A673 (cell line): ENCODE results near the gene CDH23. TPM values are rescaled to one million over a fixed set of nuclear protein-coding genes. Genes with fewer than 3 reads are reported as not detected.

ENCODE experiments used
- BruUV-seq: library from RNA; stranded (reverse); fragments of 400-500 nt; replicated peaks from 2 replicates; lab custom pipeline; 2021; lab: Mats Ljungman, UMichigan
- CTCF ChIA-PET: fragments of 300-600 bp; sonication (Branson Sonifier 250); formaldehyde crosslinking; loops from one replicate; lab custom pipeline; 2022; ENCODE audit warnings: antibody characterized with exemption; lab: Charles Lee
- POLR2A ChIA-PET: fragments of 300-600 bp; sonication (Branson Sonifier 250); formaldehyde crosslinking; loops from one replicate; lab custom pipeline; 2022; ENCODE audit warnings: antibody characterized with exemption; ENCODE audit not compliant: low non-redundant PET; lab: Charles Lee
- DNase-seq: peaks from one replicate; pipeline ENCODE4 v3.0.0-alpha.2; 2015; ENCODE audit warnings: low spot score
- H3K27ac ChIP-seq: fragments of 200-600 bp; sonication (generic); 2 replicates; pipeline ENCODE4 v1.5.1; 2016; ENCODE audit warnings: mixed run types, low read depth, mild to moderate bottlenecking, mixed read lengths, antibody characterized with exemption, low read length; ENCODE audit not compliant: poor library complexity, severe bottlenecking
- H3K27me3 ChIP-seq: fragments of 200-600 bp; sonication (generic); replicated peaks from 2 replicates; pipeline ENCODE4 v1.6.1; 2017; ENCODE audit warnings: mixed run types, low read depth, mild to moderate bottlenecking, mixed read lengths, antibody characterized with exemption, low read length; ENCODE audit not compliant: insufficient read depth, poor library complexity
- H3K36me3 ChIP-seq: fragments of 200-600 bp; sonication (generic); 2 replicates; pipeline ENCODE4 v1.6.1; 2016; ENCODE audit warnings: mixed run types, mild to moderate bottlenecking, mixed read lengths, antibody characterized with exemption, low read length; ENCODE audit not compliant: insufficient read depth, poor library complexity, severe bottlenecking
- H3K4me1 ChIP-seq: fragments of 200-600 bp; sonication (generic); 2 replicates; pipeline ENCODE4 v1.6.1; 2017; ENCODE audit warnings: mixed run types, mild to moderate bottlenecking, mixed read lengths, antibody characterized with exemption, low read length; ENCODE audit not compliant: insufficient read depth, poor library complexity, severe bottlenecking
- H3K4me3 ChIP-seq: fragments of 200-600 bp; sonication (generic); 2 replicates; pipeline ENCODE4 v1.5.1; 2016; ENCODE audit warnings: low read depth, mixed run types, mild to moderate bottlenecking, mixed read lengths, low read length; ENCODE audit not compliant: poor library complexity, severe bottlenecking
- H3K9me3 ChIP-seq: fragments of 200-600 bp; sonication (generic); 2 replicates; pipeline ENCODE4 v1.6.1; 2016; ENCODE audit warnings: mixed run types, low read depth, mild to moderate bottlenecking, mixed read lengths, antibody characterized with exemption, low read length; ENCODE audit not compliant: poor library complexity, severe bottlenecking
- EZH2 ChIP-seq: fragments of 200-600 bp; sonication (generic); IDR thresholded peaks from 2 replicates; pipeline ENCODE4 v1.6.1; 2017; ENCODE audit warnings: borderline replicate concordance, low read depth, mild to moderate bottlenecking, mixed read lengths, antibody characterized with exemption, low read length; ENCODE audit not compliant: poor library complexity, severe bottlenecking
- intact Hi-C: fragments of 100-400 bp; cut with micrococcal nuclease; formaldehyde crosslinking; loops from one replicate; pipeline ENCODE4 v1.10.0; 2022; ENCODE audit not compliant: unreplicated experiment
- total RNA-seq: library from RNA; stranded (reverse); gene quantifications from 2 replicates; pipeline ENCODE4 v1.2.3, GENCODE V29; 2021
- TF ChIP-seq, protein P1 (sequence below): fragments of 300-800, 200-600 bp; sonication (generic); conservative IDR thresholded peaks from 2 replicates; pipeline ENCODE4 v1.5.1; 2017; ENCODE audit warnings: low read depth, mild to moderate bottlenecking, antibody characterized with exemption, low read length, moderate library complexity, mixed read lengths

Gene CDH23
- total RNA-seq, 1 experiment from 2014 or later, result 49.7 TPM

DNA sequence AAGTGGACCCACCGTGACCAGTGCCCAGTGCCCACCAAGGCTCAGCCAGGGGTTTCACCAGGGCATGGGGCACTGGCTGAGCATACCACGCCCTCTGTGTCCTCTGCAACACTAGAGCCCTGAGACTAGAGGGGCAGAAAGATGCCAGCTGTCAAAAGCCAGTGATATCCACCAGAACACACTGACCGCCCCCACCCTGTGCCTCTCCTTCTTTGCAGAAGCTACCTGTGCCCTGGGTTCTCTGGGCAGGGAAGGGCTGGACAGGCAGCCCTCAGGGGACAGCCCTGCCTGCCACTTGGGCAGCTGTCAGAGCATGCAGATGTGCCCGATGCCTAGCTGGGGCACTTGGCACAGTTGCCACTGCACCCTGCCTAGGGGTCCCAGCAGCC lies 376.1 kb downstream of the CDH23 start:
- no TSS peak for BruUV-seq
- intact Hi-C loops, result no loop called here
- Histone ChIP-seq H3K4me1 (no peaks in the 10 kb centered on the region), H3K27me3 (no peaks in the 10 kb centered on the region), H3K27ac (no peak overlapping the region), H3K36me3 (no peaks in the 10 kb centered on the region), H3K4me3 (peak overlapping the region; percentile 40), H3K9me3 (no peaks in the 10 kb centered on the region)
- TF ChIP-seq, protein P1, sequence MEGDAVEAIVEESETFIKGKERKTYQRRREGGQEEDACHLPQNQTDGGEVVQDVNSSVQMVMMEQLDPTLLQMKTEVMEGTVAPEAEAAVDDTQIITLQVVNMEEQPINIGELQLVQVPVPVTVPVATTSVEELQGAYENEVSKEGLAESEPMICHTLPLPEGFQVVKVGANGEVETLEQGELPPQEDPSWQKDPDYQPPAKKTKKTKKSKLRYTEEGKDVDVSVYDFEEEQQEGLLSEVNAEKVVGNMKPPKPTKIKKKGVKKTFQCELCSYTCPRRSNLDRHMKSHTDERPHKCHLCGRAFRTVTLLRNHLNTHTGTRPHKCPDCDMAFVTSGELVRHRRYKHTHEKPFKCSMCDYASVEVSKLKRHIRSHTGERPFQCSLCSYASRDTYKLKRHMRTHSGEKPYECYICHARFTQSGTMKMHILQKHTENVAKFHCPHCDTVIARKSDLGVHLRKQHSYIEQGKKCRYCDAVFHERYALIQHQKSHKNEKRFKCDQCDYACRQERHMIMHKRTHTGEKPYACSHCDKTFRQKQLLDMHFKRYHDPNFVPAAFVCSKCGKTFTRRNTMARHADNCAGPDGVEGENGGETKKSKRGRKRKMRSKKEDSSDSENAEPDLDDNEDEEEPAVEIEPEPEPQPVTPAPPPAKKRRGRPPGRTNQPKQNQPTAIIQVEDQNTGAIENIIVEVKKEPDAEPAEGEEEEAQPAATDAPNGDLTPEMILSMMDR, result no peak
- ChIA-PET CTCF (interaction anchor here (0.7 to 1.1 kb wide), 2 partner anchors 278 to 454 kb away, joined by 3 to 4 read pairs; partner anchors contain the start of gene SLC29A3), POLR2A (no interaction called here)
- DNase-seq, result no peak

DNA sequence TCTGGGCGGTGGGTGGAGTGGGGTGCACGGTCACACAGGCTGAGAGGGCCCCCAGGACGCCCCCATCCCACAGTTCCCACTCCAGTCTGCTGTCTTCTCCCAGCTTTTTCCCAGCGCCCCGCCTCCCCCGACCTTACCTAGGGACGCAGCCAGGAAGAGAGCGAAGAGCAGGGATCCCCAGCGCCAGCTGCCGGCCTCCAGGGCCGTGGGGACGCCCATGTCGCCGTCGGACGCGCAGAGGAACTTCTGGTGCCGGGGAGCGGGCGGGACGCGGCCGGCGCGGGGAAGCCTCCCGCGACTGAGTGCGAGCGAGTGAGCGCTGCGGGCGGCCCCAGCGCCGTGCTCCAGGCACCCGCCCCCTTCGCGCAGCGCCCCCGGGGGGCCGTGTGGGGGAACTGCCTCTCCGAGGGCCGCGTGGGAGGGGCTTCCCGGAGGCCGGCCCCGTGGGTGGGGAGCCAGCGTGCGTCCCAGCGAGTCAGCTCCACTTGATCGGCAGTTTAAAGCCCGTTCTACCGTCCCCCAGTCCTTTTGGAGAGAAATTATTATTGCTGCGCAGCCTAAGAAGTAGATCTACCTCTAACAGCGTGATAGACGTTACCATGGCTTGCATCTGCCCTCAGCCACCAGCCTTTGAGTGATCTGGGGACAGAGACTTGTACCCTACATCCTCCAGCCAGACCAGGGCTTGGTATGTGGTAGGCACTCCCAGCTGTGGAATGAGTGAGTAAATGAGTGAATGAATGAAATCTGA lies 376.7 kb downstream of the CDH23 start, which contains the start of gene VSIR:
TSS of gene VSIR (minus strand) at position 300 of the 751 bp plus-strand sequence. CDS start at position 219, 81 bp downstream.
- ChIA-PET CTCF (interaction anchor here (0.7 to 1.1 kb wide), 3 partner anchors 8 to 454 kb away, joined by 3 to 4 read pairs (median 3); partner anchors contain the start of gene SLC29A3), POLR2A (no interaction called here)
- Histone ChIP-seq H3K4me3 (peak within 1 kb of the TSS; percentile 40), H3K36me3 (no peaks in the 10 kb centered on the region), H3K27me3 (no peaks in the 10 kb centered on the region), H3K4me1 (no peaks in the 10 kb centered on the region), H3K27ac (no peak within 1 kb of the TSS), H3K9me3 (no peaks in the 10 kb centered on the region)
- BruUV-seq, result no TSS peak
- intact Hi-C loops, result no loop called here
- DNase-seq, result peak; percentile 89
- TF ChIP-seq, protein P1, result peak; percentile 69
- TF ChIP-seq EZH2, result no peak

DNA sequence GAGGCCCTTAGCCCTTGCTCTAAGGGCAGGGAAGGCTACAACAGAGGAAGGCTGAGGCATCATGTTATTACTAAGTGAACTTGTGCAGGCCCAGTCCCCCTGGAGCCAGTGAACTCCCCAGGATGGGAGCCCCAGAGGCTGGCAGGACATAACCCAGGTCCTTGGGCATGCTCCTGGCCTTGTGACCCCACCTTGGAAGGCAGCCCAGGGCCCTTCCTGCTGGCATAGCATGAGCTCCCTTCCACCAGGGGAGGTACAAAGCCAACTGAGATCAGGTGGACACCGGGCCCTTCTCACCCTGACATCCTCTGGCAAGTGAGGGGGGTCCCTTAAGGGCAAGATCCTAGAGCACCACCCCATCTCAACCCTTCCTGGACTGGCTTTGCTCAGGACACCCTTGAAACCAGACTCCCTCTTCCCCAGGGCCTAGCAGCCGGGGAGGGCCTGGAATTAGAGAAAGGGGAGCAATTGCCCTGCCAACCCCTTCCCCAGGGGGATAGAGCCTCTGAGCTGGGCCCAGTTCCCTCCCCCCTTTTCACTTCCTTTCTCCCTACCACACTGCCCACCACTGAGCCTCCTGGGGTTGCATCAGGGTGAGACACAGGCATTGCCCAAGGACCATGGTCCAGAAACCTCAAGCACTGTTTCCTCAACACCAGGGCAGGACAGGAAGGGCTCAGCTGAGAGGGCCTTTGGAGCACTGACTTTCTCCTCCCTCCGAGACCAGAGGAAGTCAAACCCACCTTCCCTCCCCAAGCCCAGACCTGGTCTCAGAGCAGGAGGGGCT lies 378.4 kb downstream of the CDH23 start:
- BruUV-seq, result no TSS peak
- TF ChIP-seq, protein P1, result no peak
- TF ChIP-seq EZH2, result no peak
- no peak for DNase-seq
- POLR2A ChIA-PET, result no interaction called here
- Histone ChIP-seq H3K27ac (no peak overlapping the region), H3K4me3 (no peak overlapping the region), H3K27me3 (no peaks in the 10 kb centered on the region), H3K4me1 (no peaks in the 10 kb centered on the region), H3K36me3 (no peaks in the 10 kb centered on the region), H3K9me3 (no peaks in the 10 kb centered on the region)
- CTCF ChIA-PET, result no interaction called here
- intact Hi-C loops, result no loop called here
